ENCODE results near the gene ANXA8.

ANXA8 gene

GRCh38 chr10:47421057-47421952 lies 62.6 kb downstream of the ANXA8 start:
- no peaks in the 10 kb centered on the region for H3K27me3 ChIP-seq (ENCODE audit: insufficient read depth, low read length, poor library complexity)

GRCh38 chr10:47420305-47421056 lies 63.4 kb downstream of the ANXA8 start:
- ATAC-seq (ENCODE audit: insufficient read depth, low read depth) = no peak

More at GRCh38 chr10:47421057-47421952, 62.6 kb downstream of the ANXA8 start:
- Histone ChIP-seq H3K4me3 (ENCODE audit: low read depth in 1 of 2, low read length in 2 of 2) (no peak overlapping the region), H4K20me1 (ENCODE audit: insufficient read depth, low read length) (no peaks in the 10 kb centered on the region), H3K9me3 (ENCODE audit: insufficient read depth, low read length, severe bottlenecking) (no peaks in the 10 kb centered on the region), H3K4me1 (ENCODE audit: insufficient read depth, low read length) (no peaks in the 10 kb centered on the region), H3K9ac (ENCODE audit: low read depth, low read length) (no peak overlapping the region), H3K79me2 (ENCODE audit: insufficient read depth, low read length) (no peaks in the 10 kb centered on the region), H3K27ac (ENCODE audit: low read length) (no peak overlapping the region), H3K36me3 (ENCODE audit: insufficient read depth, low read length) (no peaks in the 10 kb centered on the region), H2AFZ (ENCODE audit: low read depth, low read length) (no peak overlapping the region), H3K4me2 (ENCODE audit: insufficient read depth, low read length) (no peak overlapping the region)
- ATAC-seq (ENCODE audit: insufficient read depth, low read depth) (no peak), DNase-seq (no peak)
- no peak for TF ChIP-seq CTCF (IDR thresholded peaks at IDR 0.05; ENCODE audit: borderline replicate concordance, extremely low read depth, low read length, poor library complexity, severe bottlenecking)
- TF ChIP-seq EZH2 (IDR thresholded peaks at IDR 0.05; ENCODE audit: borderline replicate concordance, low read depth, low read length, severe bottlenecking) = no peak

GRCh38 chr10:47419421-47419820 lies 64.5 kb downstream of the ANXA8 start:
- no peak overlapping the region for H3K27ac ChIP-seq (ENCODE audit: low read length)
- TF ChIP-seq EZH2 (IDR thresholded peaks at IDR 0.05; ENCODE audit: borderline replicate concordance, low read depth, low read length, severe bottlenecking) = no peak
- no peak for TF ChIP-seq CTCF (IDR thresholded peaks at IDR 0.05; ENCODE audit: borderline replicate concordance, extremely low read depth, low read length, poor library complexity, severe bottlenecking)

More at GRCh38 chr10:47420305-47421056, 63.4 kb downstream of the ANXA8 start:
- no peak overlapping the region for H3K27ac ChIP-seq (ENCODE audit: low read length)
- no peaks in the 10 kb centered on the region for H3K79me2 ChIP-seq (ENCODE audit: insufficient read depth, low read length)
- H4K20me1 ChIP-seq (ENCODE audit: insufficient read depth, low read length) = no peaks in the 10 kb centered on the region
- no peak overlapping the region for H2AFZ ChIP-seq (ENCODE audit: low read depth, low read length)
- no peaks in the 10 kb centered on the region for H3K36me3 ChIP-seq (ENCODE audit: insufficient read depth, low read length)
- no peaks in the 10 kb centered on the region for H3K4me1 ChIP-seq (ENCODE audit: insufficient read depth, low read length)
- H3K9me3 ChIP-seq (ENCODE audit: insufficient read depth, low read length, severe bottlenecking) = no peaks in the 10 kb centered on the region
- no peak for DNase-seq
- TF ChIP-seq EZH2 (IDR thresholded peaks at IDR 0.05; ENCODE audit: borderline replicate concordance, low read depth, low read length, severe bottlenecking) (no peak), CTCF (IDR thresholded peaks at IDR 0.05; ENCODE audit: borderline replicate concordance, extremely low read depth, low read length, poor library complexity, severe bottlenecking) (no peak)
- H3K9ac ChIP-seq (ENCODE audit: low read depth, low read length) = no peak overlapping the region
- no peak overlapping the region for H3K4me2 ChIP-seq (ENCODE audit: insufficient read depth, low read length)
- H3K27me3 ChIP-seq (ENCODE audit: insufficient read depth, low read length, poor library complexity) = no peaks in the 10 kb centered on the region
- H3K4me3 ChIP-seq (ENCODE audit: low read depth in 1 of 2, low read length in 2 of 2) = no peak overlapping the region

More at GRCh38 chr10:47419421-47419820, 64.5 kb downstream of the ANXA8 start:
- no peak overlapping the region for H2AFZ ChIP-seq (ENCODE audit: low read depth, low read length)
- H3K27me3 ChIP-seq (ENCODE audit: insufficient read depth, low read length, poor library complexity) = no peaks in the 10 kb centered on the region
- DNase-seq = no peak
- H3K4me2 ChIP-seq (ENCODE audit: insufficient read depth, low read length) = no peak overlapping the region
- no peaks in the 10 kb centered on the region for H3K79me2 ChIP-seq (ENCODE audit: insufficient read depth, low read length)
- H3K4me1 ChIP-seq (ENCODE audit: insufficient read depth, low read length) = no peaks in the 10 kb centered on the region
- no peaks in the 10 kb centered on the region for H3K9me3 ChIP-seq (ENCODE audit: insufficient read depth, low read length, severe bottlenecking)
- no peak overlapping the region for H3K4me3 ChIP-seq (ENCODE audit: low read depth in 1 of 2, low read length in 2 of 2)
- no peak for ATAC-seq (ENCODE audit: insufficient read depth, low read depth)
- no peaks in the 10 kb centered on the region for H4K20me1 ChIP-seq (ENCODE audit: insufficient read depth, low read length)
- no peak overlapping the region for H3K9ac ChIP-seq (ENCODE audit: low read depth, low read length)
- H3K36me3 ChIP-seq (ENCODE audit: insufficient read depth, low read length) = no peaks in the 10 kb centered on the region

Measured in DND-41 (cell line).